Activated CD4-positive, CD25-positive, alpha-beta regulatory T cell treated with anti-CD3 and anti-CD28 coated beads, Interleukin-2, amount 50 U/mL, for 16 hours (primary cell): Measurements from ENCODE around the gene ATP1B3.
"Not testable (repeated sequence)": the region's sequence is repeated elsewhere in the genome, so short reads cannot be mapped to it uniquely, and the experiment has no call there.

Experiments
- DNase-seq: peaks from one replicate; pipeline ENCODE4 v3.0.0-alpha.2; 2020; ENCODE audit warnings: low read depth, low spot score

ATP1B3 gene

DNA sequence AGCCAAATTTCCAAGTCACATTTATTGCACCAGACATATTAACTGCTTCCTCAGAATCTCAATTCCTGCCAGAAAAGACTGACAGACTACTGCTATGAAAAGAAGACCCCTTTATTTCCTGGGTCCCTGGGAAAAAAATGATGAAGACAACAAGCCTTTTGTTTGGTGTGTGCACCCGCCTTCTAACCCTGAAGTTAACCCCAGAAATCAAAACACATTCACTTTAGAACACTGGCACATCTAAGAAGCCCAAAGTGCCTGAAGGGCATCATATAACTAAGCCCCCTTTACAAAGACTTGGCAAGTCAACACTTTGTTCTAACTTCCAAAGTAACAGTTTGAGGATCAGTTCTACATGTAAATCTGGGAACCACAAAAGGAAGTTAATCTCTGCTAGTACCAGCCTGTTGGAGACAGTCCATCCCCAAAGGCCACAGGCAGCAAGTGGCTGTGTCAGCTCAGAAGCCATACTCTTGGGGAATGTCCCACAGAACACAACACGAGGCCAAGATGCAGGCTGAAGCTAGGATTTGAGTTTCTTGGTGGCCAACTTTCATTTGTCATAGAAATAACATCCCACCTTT is 16.3 kb upstream of the ATP1B3 start:
- DNase-seq = no peak

GRCh38 chr3:141860766-141861513 is 15.5 kb upstream of the ATP1B3 start:
- no peak for DNase-seq

DNA sequence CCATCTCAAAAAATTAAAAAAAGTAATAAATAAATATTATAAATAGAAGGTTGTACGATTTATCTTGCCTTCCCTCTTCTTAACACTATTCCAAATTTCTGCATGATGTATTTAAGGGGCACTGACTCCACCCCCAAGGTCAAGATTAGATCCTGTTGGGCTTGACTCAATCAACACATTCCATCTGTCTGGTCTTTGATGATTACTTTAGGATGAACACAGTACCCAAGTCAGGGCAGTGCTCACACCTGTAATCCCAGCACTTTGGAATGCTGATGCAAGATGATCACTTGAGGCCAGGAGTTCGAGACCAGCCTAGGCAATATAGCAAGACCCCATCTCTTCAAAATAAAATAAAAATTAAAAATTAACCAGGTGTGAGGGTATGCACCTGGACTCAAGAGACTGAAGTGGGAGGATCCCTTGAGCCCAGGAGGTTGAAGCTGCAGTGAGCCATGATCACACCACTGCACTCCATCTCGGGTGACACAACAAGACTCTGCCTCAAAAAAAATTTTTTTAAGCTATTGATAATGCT is 14.1 kb upstream of the ATP1B3 start:
- DNase-seq = no peak

DNA sequence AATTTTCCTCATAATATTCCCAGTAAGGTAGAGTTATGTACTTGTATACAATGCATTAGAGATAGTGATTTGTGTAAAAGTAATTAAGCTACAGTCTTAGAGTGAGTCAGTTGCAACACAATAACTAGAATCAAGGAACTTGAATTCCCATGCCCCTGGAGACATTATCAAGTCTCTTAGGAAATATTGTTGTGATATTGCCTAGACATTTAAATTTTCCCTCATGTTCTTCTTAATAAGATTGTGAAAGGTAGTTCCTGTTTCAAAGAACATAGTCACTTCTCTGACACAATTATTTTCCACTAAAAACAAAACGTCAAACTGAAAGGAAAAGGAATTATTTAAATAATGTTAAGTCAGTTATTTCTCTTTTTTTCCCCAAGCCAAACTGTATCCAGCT is 13.0 kb upstream of the ATP1B3 start:
- DNase-seq = no peak

- DNase-seq = no peak
Measured at GRCh38 chr3:141864281-141864970, 12.0 kb upstream of the ATP1B3 start.

GRCh38 chr3:141865101-141865500 is 11.3 kb upstream of the ATP1B3 start:
- DNase-seq = no peak

GRCh38 chr3:141870091-141870687 is 6.3 kb upstream of the ATP1B3 start:
- no peak for DNase-seq

DNA sequence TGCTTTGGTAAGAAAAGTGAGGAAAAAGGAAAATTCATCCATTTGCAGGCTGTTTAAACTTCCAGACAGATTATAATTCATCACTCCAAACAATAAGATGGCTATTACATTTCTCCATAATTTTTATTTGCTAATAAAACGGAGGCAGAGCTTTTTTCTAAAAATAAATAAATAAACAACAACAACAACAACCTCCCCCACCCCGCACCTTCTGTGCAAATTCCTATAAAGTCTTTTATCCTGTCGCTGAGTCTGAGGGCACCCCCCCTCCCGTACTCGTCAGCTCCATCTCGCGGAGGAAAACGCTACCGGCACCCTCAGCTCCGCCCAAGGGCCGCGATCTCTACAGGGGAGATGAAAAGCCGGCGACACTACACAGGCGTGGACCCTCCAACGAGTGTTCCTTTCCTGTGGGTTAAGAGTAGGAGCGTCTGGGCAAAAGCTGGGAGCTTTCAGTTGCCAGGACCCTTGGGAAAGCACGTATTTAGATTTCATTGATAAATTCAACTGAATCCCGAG is 1.0 kb upstream of the ATP1B3 start:
- DNase-seq = peak; percentile 71

GRCh38 chr3:141875893-141876380 is 506 bp upstream of the ATP1B3 start:
- peak; percentile 61 for DNase-seq

GRCh38 chr3:141876891-141877621 is 613 bp downstream of the ATP1B3 start:
- peak; percentile 38 for DNase-seq

- no peak for DNase-seq
Measured at GRCh38 chr3:141877911-141878310, 1.5 kb downstream of the ATP1B3 start.

- DNase-seq = no peak
Measured at GRCh38 chr3:141878326-141878725, 1.9 kb downstream of the ATP1B3 start.

GRCh38 chr3:141878817-141879216 is 2.4 kb downstream of the ATP1B3 start:
- DNase-seq = no peak

DNA sequence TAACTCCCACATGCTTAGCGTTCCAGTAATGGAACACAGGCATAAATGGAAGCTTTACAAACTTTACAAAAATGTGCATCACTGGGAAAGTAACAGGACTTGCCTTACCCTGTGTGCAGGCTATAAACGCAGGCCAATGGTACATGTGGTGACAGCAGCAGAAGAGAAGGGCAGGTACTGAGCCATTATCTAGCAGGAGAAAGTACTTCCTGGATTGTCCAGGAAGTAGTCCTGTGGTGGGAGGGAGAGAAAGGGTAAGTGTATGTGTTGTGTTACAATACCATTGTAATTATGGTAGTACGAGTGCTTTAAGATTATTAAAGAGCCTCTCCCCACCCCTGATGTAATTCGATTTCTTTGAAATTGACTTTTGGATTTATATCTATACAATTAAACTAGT is 5.3 kb downstream of the ATP1B3 start:
- no peak for DNase-seq

- DNase-seq = no peak
Measured at GRCh38 chr3:141887051-141887450, 10.6 kb downstream of the ATP1B3 start.

DNA sequence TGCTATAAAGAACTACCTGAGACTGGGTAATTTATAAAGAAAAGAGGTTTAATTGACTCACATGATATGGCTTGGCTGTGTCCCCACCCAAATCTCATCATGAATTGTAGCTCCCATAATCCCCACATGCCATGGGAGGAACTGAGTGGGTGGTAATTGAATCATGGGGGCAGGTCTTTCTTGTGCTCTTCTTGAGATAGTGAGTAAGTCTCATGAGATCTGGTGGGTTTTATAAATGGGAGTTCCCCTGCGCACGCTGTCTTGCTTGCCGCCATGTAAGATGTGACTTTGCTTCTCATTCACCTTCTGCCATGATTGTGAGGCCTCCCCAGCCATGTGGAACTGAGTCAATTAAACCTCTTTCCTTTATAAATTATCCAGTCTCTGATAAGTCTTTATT is 12.1 kb downstream of the ATP1B3 start:
- DNase-seq = not testable (repeated sequence)

DNA sequence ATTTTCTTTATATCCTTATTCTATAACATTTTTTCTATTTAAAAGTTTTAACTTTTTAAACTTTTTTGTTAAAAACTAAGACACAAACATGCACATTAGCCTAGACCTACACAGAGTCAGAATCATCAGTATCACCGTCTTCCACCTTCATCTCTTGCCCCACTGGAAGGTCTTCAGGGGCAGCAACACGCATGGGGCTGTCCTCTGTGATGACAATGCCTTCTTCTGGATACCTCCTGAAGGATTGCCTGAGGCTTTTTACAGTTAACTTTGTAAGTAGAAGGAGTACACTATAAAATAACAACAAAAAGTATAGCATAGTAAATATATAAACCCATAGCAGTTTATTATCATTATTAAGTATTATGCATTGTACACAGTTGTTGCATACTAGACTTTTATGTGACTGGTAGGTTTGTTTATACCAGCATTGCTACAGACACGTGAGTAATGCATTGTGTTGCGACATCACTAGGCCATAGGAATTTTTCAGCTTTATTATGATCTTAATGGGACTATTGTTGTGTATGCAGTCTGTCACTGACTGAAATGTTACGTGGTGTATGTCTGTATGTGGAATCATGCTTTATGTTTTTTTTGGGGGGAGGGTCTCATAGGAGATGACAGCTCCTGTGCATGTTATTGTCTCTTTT is 18.2 kb downstream of the ATP1B3 start:
- DNase-seq = no peak

GRCh38 chr3:141895731-141896130 is 19.3 kb downstream of the ATP1B3 start:
- DNase-seq = no peak

DNA sequence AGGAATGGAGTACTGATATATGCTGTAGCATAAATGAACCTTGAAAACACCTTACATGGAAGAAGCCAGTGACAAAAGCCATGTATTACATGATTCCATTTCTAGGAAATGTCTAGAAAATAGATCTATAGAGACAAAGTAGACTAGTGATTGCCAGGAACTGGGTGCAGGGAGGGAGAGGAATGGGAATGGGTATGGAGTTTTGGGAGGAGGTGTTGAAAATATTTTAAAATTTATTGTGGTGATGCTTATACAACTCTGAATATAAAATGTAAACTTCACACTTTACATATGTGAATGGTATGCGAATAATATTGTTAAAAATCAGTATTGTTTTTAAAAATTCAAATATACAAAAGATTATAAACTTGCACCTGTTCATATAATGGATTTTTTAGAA is 22.5 kb downstream of the ATP1B3 start:
- DNase-seq = no peak

DNA sequence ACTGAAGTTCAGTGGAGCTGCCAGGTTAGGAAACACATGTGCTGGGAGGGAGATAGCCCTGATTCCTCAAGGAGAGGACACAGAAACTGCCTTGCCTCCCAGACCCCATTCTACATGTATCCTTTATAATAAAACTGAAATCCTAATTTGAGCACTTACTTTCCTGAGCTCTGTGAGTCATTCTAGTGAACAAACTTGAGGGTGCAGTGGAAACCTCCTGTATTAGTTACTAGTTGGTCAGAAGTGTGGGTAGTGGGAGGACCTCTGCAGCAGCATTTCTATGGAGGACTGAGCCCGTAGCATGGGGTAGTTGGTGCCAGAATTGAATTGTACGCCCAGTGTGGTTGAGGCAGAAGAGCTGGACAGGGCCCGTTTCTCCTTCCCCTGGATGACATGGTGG is 23.9 kb downstream of the ATP1B3 start:
- no peak for DNase-seq

GRCh38 chr3:141901914-141902313 is 25.5 kb downstream of the ATP1B3 start:
- no peak for DNase-seq
